Measurements from ENCODE around the gene SMC4.

SMC4 gene

DNA sequence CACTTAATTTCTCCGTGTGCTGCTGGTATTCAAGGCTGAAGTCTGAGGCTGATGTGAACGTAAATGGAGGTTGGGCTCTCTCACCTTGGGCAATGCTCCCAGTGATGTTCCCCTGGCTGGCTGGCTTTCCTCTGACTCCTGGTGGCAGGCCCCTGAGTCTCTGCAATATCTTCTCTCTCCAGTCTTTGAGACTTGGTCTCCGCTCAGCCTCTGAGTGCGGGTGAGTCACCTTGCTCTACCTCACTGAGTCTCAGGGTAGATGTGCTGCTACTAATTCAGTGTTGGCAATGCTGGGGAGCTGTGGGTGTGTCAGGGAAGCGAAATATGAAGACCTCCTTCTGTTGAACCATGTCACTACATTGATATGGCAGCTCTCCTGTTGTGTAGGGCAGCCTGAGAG, 81.5 kb downstream of the SMC4 start:
- no peak for DNase-seq

DNA sequence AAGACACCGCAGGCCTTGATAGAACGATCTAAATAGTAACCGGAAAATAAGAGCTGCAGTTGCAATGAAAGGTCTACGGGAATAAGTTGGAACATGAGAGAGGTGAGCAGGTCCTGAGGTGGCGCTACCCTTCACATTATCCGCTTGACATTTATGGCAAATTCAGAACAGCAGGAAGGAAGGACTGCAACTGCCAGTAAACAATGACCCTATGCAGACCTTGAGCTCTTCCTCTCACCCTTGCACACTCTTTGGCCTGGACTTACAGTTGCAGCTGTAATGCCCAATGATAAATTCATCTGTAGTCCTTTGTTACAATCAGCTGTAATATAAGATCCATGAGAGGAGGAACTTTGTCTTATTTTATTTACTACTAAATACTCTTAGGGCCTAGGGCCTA, 82.4 kb downstream of the SMC4 start:
- no peak for DNase-seq

DNA sequence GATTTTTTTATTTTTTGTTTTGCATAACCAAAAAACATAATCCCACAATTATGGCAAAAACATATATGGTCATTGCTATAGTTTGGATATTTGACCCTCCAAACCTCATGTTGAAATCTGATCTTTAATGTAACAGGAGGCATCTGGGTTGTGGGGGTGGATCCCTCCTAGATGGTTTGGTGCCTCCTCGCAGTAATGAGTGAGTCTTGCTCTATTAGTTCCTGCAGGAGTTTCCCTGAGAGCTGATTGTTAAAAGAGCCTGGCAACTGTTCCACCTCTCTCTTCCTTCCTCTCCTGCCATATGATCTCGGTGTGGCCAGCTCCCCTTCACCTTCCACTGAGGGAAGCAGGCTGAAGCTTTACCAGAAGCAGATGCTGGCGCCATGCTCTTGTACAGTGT, 83.3 kb downstream of the SMC4 start:
- no peak for DNase-seq
